Occipital lobe (tissue), 2 donors: ENCODE measurements around the gene ARL5C. TPM values are rescaled to one million over a fixed set of nuclear protein-coding genes. Genes with fewer than 3 reads are reported as not detected.
A peak's percentile ranks its signal among the peaks of the same experiment; 100 is the strongest.
"Not testable (repeated sequence)": the region's sequence is repeated elsewhere in the genome, so short reads cannot be mapped to it uniquely, and the experiment has no call there.

ENCODE experiments used
- DNase-seq: peaks from one replicate; lab custom pipeline; 2025; lab: John Stamatoyannopoulos, UW
- total RNA-seq: library from RNA; depleted of rRNA; stranded (reverse); fragments of >200 nt; gene quantifications from one replicate; pipeline ENCODE4 v1.2.3, GENCODE V29; 2014

Gene ARL5C
- total RNA-seq, 1 donor from 2014 or later, result not detected

DNA sequence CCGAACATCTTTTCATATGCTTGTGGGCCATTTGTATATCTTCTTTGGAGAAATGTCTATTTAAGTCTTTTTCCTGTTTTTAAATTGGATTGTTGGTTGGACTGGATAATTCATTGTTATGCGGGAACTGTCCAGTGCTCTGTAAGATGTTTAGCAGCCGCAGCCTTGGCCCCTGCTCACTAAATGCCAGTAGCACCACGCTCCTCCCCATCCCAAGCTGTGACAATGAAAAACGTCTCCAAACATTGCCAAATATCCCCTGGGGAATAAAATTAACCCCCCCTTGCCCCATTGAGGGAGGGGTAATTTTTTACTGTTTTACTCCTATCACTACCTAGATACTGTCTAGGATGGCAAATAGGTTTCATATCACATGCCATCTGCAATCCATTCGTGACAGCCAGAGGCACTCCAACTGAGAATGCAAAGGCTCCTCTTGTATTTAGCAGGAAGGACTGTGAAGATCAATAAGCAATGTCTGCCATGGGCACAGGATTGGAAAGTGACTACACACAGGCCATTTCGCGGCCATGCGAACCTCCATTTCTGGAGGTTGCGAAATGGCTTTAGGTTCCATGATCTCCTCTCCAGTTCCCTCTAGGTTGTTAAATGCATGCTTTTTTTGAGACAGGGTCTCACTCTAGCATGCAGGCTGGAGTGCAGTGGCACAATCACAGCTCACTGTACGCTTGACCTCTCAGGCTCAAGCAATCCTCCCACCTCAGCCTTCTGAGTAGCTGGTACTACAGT, 23.9 kb downstream of the ARL5C start:
- no peak for DNase-seq

GRCh38 chr17:39141294-39141693, 24.7 kb downstream of the ARL5C start:
- DNase-seq, result no peak

- no peak for DNase-seq
These were observed 26.4 kb downstream of the ARL5C start for GRCh38 chr17:39139561-39139960.

- no peak for DNase-seq
These were observed 26.8 kb downstream of the ARL5C start for GRCh38 chr17:39139161-39139511.

GRCh38 chr17:39138431-39139160, 27.4 kb downstream of the ARL5C start:
- DNase-seq, result no peak

DNA sequence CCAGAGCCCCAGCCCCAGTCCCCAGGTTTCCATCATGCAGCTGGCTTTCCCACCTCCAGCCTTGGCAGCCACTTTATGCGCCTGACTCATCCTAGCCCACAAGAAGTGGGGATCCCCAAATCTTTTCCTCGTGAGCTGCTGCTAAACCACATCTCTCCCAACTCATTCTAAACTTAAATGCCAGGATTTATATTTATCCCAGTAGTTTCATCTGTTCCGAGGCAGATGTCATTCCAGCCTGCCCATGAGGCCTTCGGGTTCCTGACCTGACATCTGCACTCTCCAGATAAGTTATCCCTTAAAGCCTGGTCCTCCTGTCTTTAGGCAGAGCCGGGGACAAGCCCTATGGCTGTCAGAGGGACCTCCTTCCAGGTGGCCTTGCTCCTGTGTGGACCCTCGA, 31.1 kb downstream of the ARL5C start:
- DNase-seq, result no peak

- no peak for DNase-seq
These were observed 33.8 kb downstream of the ARL5C start for GRCh38 chr17:39132192-39132610.

- DNase-seq, result no peak
These were observed 34.3 kb downstream of the ARL5C start for GRCh38 chr17:39131616-39132015.

DNA sequence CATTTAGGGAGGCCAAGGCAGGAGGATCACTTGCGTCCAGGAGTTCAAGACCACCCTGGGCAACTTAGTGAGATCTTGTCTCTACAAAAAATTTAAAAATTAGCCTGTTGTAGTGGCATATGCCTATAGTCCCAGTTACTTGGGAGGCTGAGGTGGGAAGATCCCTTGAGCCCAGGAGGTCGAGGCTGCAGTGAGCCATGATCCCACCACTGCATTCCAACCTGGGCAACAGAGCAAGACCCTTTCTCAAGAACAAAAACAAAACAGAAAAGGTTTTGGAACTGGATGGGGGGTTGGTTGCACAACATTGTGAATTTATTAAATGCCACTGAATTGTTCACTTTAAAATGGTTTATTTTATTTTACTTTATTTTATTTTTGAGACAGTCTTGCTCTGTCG, 35.8 kb downstream of the ARL5C start:
- DNase-seq, result no peak

DNA sequence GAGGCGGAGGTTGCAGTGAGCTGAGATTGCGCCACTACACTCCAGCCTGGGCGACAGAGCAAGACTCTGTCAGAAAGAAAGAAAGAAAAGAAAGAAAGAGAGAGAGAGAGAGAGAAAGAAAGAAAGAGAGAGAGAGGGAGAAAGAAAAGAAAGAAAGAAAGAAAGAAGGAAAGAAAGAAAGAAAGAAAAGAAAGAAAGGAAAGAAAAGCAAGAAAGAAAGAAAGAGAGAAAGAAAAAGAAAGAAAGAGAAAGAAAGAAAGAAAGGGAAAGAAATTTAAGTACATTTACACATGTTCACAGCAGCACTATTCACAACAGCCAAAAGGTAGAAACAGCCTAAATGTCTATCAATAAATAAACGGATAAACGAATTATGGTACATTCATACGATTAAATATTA, 36.4 kb downstream of the ARL5C start:
- DNase-seq, result not testable (repeated sequence)

- DNase-seq, result no peak
These were observed 39.5 kb downstream of the ARL5C start for GRCh38 chr17:39126436-39126835.

GRCh38 chr17:39125143-39125875, 40.7 kb downstream of the ARL5C start:
- DNase-seq, result no peak

DNA sequence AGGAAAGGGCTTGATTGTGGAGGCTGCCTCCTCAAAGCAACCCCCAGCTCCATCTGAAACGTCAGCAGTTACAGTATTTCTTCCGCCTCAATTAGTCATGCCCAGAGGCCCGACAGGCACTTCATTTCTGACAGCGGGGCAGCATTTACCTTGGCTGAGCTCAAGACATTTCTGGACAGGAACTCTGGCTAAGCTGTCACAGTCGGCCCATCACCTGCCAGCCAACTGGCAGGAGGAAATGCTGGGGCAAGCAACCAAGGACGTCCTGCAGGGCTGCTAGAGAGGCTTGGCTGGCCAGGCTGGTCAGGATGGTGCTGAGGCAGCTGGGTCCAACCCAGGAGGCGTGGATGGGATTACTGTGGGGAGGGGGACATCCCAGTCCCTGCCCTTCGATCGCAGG, 42.3 kb downstream of the ARL5C start:
- DNase-seq, result no peak

GRCh38 chr17:39122991-39123390, 43.0 kb downstream of the ARL5C start:
- no peak for DNase-seq

DNA sequence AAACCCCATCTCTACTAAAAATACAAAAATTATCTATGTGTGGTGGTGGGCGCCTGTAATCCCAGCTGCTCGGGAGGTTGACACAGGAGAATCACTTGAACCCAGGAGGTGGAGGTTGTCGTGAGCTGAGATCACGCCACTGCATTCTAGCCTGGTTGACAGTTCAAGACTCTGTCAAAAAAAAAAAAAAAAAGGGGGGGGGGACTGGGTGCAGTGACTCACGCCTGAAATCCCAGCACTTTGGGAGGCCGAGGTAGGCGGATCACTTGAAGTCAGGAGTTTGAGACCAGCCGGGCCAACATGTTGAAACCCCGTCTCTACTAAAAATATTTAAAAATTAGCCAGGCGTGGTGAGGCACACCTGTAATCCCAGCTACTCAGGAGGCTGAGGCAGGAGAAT, 44.0 kb downstream of the ARL5C start:
- not testable (repeated sequence) for DNase-seq

DNA sequence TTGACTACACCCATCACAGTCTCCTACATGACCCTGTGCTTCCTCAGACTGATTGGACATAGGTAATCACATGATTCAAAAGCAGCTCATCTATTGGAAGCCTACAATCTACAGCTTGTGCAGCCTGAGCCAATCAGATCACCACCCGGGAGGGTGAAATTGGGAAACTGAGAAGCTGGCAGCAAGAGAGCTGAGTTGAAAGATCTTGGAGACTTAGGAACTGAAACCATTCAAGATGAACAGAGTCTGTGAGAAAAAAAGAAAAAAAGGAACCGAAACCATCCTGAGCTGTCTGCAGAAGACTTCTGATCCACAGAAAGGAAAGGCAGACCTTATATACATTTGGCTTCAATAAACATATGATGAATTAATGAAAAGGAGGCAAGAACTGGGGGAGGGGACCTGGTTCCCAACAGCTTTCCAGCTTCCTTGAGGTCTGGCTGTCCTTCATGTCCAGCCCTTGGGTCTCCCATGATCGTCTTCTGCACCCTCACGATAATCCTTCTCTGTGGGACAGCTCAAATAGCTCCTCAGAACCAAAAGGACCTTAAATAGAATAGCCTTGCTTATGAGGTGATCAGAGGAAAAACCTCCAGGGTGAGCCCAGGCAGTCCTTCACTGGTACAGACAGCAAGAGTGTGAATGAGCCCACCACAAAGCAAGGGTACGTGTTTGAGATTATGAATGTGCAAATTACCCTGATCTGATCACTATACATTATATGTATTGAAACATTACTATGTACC, 47.1 kb downstream of the ARL5C start:
- DNase-seq, result no peak

- peak; percentile 53 for DNase-seq
These were observed 49.7 kb downstream of the ARL5C start for GRCh38 chr17:39116224-39116623.

- DNase-seq, result no peak
These were observed 50.8 kb downstream of the ARL5C start for GRCh38 chr17:39115135-39115534.

- peak; percentile 13 for DNase-seq
These were observed 51.2 kb downstream of the ARL5C start for GRCh38 chr17:39114723-39115122.

DNA sequence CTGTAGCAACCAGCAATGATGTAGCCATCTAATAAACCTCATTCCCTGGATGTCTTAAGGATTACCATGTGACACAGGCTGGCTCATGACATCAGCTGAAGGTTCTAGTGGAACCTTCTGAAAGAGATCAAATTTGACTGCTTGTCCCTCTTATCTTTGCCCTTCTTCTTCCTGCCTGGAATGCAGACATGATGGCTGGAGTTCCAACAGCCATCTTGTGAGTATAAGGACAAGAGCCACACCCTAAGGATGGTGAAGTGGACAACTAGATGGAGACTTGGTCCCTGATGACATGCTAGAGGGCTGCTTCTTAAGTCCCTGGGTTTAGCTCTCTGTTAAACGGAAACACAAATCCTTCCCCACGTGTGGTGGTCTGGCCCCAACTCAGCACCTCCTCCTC, 52.1 kb downstream of the ARL5C start:
- DNase-seq, result no peak

GRCh38 chr17:39110435-39111136, 55.4 kb downstream of the ARL5C start:
- no peak for DNase-seq
